ENCODE measurements around the gene BARHL2. TPM values are rescaled to one million over a fixed set of nuclear protein-coding genes. Genes with fewer than 3 reads are reported as not detected.

BARHL2 gene
- polyA plus RNA-seq, 1 experiment: not detected

DNA sequence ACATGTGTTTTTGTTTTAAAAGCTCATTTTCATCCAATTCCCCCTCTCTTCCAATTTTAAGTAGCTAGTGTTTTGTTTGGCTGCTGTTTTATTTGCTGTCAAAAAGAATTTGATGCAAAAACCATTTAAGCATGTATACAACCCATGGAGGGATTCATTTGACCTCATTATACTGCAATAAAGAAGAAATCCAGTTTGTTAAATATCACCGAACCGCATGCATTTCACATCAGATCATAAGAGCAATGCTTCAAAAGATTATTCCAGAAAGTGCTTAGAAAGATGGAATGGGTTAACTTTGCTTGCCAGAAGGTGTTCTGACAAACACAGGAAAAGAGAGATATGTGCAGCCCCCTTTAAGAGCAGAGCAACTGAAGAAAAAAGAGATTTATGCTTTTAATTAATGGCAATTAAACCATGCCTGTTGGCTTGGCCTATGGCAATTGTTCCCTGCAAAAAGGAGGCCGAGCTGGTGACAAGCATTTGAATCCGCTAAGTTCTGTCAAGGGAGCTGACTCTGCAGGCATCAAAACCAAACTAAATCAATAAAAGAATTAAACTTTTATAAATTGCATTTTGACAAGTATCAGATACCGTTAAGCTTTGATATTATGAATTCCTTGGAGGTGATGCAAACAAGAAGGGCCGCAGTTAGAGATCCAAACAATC lies 14.4 kb upstream of the BARHL2 start:
- POLR2A ChIA-PET: no interaction called here

DNA sequence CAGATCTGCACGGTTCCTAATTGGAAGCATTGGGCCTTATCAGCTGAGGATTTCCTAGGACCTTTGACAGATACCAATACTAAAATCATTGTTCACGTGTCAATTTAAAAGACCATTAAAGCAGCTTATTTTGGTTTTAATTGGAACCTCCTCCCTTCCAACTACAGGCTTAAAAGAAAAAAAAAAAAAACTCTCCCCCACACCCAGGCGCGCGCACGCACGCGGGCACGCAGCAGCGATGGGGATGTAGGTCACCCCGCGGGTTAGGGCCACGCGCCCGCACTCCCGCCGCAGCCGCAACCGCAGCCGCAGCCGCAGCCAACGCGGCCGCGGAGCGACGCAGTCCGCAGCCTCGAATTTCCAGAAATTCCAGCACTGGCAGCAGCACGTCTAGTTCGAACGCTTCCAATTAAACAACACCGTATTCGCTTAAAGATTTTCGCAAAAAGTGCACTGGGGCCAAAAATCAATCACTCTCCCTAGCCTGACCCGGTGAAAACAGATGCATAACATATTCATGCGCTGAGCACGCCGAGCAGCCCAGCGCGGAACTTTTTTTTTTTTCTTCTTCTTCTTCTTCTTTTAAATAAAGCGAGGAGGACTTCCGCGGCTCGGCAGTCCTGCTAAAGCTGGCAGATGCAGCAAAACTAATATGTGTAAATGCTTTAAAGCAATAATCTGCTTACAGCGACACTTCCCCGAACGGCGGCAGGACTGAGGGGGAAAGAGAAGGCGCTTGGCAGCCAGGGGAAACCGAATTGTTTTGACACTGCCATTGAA lies 13.3 kb upstream of the BARHL2 start:
- Histone ChIP-seq H3K27me3 (ENCODE audit: control insufficient read depth, insufficient read depth, low read length) (peaks cover 68% of the 10 kb centered on the region), H3K27ac (ENCODE audit: low read depth, low read length) (no peak overlapping the region), H3K4me3 (ENCODE audit: low read depth, low read length) (peak overlapping the region; percentile 3; the same call in 1 of the 2 replicates), H3K9me3 (ENCODE audit: control insufficient read depth, insufficient read depth, low read length) (peaks cover 7% of the 10 kb centered on the region; the same call in 1 of the 2 replicates)
- ChIA-PET POLR2A (interaction anchor here (0.6 to 0.7 kb wide), 2 partner anchors 292 to 406 kb away, joined by 3 to 4 read pairs; no protein-coding TSS in a partner anchor), CTCF (interaction anchor here (0.6 to 4.5 kb wide), 7 partner anchors 9 to 1787 kb away, joined by 3 to 33 read pairs (median 3); no protein-coding TSS in a partner anchor)
- TF ChIP-seq, protein P1, sequence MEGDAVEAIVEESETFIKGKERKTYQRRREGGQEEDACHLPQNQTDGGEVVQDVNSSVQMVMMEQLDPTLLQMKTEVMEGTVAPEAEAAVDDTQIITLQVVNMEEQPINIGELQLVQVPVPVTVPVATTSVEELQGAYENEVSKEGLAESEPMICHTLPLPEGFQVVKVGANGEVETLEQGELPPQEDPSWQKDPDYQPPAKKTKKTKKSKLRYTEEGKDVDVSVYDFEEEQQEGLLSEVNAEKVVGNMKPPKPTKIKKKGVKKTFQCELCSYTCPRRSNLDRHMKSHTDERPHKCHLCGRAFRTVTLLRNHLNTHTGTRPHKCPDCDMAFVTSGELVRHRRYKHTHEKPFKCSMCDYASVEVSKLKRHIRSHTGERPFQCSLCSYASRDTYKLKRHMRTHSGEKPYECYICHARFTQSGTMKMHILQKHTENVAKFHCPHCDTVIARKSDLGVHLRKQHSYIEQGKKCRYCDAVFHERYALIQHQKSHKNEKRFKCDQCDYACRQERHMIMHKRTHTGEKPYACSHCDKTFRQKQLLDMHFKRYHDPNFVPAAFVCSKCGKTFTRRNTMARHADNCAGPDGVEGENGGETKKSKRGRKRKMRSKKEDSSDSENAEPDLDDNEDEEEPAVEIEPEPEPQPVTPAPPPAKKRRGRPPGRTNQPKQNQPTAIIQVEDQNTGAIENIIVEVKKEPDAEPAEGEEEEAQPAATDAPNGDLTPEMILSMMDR (IDR thresholded peaks at IDR 0.05; ENCODE audit: low read depth, low read length): no peak
- DNase-seq (ENCODE audit: low read depth, low spot score): no peak

More for the DNA sequence above, 14.4 kb upstream of the BARHL2 start:
- DNase-seq (ENCODE audit: low read depth, low spot score): no peak
- CTCF ChIA-PET: interaction anchor here (3.3 to 4.5 kb wide), 2 partner anchors 10 to 434 kb away, joined by 10 to 33 read pairs; no protein-coding TSS in a partner anchor
- Histone ChIP-seq H3K9me3 (ENCODE audit: control insufficient read depth, insufficient read depth, low read length) (peaks cover 7% of the 10 kb centered on the region; the same call in 1 of the 2 replicates), H3K27me3 (ENCODE audit: control insufficient read depth, insufficient read depth, low read length) (peaks cover 57% of the 10 kb centered on the region), H3K4me3 (ENCODE audit: low read depth, low read length) (no peak overlapping the region), H3K27ac (ENCODE audit: low read depth, low read length) (no peak overlapping the region)
- TF ChIP-seq, protein P1 (IDR thresholded peaks at IDR 0.05; ENCODE audit: low read depth, low read length): no peak

DNA sequence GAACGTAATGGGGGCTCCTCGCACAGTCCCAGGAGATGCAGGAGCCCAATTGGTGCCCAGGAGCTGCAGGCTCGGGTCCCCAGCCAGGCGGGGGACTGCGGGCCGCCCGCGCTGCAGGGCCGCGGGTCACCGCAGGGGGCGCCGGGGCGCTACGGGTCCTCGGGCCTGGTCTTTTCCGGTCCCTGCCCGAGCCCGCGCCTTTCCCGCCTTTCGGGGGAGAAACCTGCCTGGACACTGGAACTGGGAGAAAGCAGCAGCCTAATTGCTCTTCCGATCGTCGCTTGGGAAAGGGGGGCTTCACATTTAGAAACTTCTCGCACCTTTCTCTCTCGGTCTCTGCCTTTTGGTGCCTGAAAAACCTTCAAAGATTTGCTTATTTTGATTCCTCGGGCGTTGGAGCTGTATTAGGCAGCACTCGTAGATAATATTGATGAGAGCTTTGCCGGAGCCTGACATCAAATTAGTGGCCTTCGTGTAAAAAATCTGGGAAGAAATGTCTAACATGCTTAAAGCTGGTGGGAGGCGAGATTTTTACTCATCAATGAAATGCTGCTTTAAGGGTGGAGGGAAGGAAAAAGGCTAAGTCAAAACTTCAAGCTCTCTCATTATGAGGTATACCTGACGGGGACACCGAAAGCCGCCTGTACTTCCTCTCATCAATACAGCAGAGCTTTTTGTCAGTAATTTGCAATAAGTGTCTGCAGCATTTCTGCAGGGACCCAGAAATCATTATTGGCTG lies 12.6 kb upstream of the BARHL2 start:
- POLR2A ChIA-PET: interaction anchor here (0.7 kb wide), 1 partner anchor 407 kb away, joined by 4 read pairs; no protein-coding TSS in a partner anchor

DNA sequence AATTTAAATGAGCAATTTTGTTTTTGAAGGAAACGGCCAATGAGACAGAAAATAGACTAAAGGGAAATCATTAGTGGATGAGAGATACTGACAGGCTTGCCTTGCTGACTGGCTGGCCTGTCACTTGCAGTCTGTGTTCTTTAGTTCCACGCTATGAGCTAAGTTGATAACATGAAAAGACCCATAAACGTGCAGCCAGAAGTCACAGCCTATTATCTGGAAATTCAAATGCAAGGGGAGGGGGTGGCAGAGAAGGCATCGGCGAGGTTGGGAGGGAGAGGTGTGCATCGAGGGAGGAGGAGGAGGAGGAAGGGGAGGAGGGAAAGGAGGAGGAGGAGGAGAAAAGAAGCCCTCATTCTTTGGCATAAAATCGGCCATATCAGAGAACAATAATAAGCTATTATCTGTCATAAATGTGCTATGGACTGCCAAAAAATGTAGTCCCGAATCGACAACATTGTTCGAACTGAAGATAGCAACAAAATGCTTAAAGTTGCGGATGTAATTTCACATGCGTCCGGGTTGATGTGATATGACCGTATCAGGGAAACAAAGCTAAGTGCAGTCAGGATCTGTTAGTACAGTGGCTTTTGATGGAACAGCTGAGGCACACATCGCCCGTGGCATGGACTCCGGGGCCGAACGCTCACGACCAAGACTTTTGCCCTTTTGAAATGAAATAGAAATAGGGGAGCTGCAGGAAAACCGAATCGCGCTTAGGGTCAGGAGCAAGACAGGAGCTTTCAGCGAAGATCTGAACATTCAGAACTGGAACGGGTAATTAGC lies 11.6 kb upstream of the BARHL2 start:
- CTCF ChIA-PET: interaction anchor here (1.1 to 3.3 kb wide), 3 partner anchors 9 to 614 kb away, joined by 3 to 10 read pairs (median 8); no protein-coding TSS in a partner anchor
- TF ChIP-seq, protein P1 (IDR thresholded peaks at IDR 0.05; ENCODE audit: low read depth, low read length): no peak
- Histone ChIP-seq H3K9me3 (ENCODE audit: control insufficient read depth, insufficient read depth, low read length) (peaks cover 15% of the 10 kb centered on the region), H3K27me3 (ENCODE audit: control insufficient read depth, insufficient read depth, low read length) (peaks cover 86% of the 10 kb centered on the region), H3K4me3 (ENCODE audit: low read depth, low read length) (no peak overlapping the region), H3K27ac (ENCODE audit: low read depth, low read length) (no peak overlapping the region)
- POLR2A ChIA-PET: no interaction called here
- DNase-seq (ENCODE audit: low read depth, low spot score): no peak

More for the DNA sequence above, 12.6 kb upstream of the BARHL2 start:
- Histone ChIP-seq H3K27ac (ENCODE audit: low read depth, low read length) (no peak overlapping the region), H3K4me3 (ENCODE audit: low read depth, low read length) (no peak overlapping the region), H3K9me3 (ENCODE audit: control insufficient read depth, insufficient read depth, low read length) (peaks cover 14% of the 10 kb centered on the region), H3K27me3 (ENCODE audit: control insufficient read depth, insufficient read depth, low read length) (peaks cover 76% of the 10 kb centered on the region)
- DNase-seq (ENCODE audit: low read depth, low spot score): no peak
- TF ChIP-seq, protein P1 (IDR thresholded peaks at IDR 0.05; ENCODE audit: low read depth, low read length): no peak
- CTCF ChIA-PET: interaction anchor here (0.5 to 4.5 kb wide), 7 partner anchors 8 to 1755 kb away, joined by 3 to 33 read pairs (median 3); no protein-coding TSS in a partner anchor
